Mucosa of gallbladder (tissue), 1 donor: ENCODE results near the gene CD34. TPM values are rescaled to one million over a fixed set of nuclear protein-coding genes. Genes with fewer than 3 reads are reported as not detected.
A peak's percentile ranks its signal among the peaks of the same experiment; 100 is the strongest.

Source experiments
- DNase-seq: peaks from one replicate; pipeline ENCODE4 v3.0.0-alpha.2; 2020; ENCODE audit warnings: low spot score
- total RNA-seq: library from RNA; stranded (reverse); gene quantifications from one replicate; pipeline ENCODE4 v1.2.1, GENCODE V29; 2021
- donor health status: DM: no; HTN: no; CAD: no.

The CD34 gene
- total RNA-seq, 1 donor from 2014 or later: 23.2 TPM

DNA sequence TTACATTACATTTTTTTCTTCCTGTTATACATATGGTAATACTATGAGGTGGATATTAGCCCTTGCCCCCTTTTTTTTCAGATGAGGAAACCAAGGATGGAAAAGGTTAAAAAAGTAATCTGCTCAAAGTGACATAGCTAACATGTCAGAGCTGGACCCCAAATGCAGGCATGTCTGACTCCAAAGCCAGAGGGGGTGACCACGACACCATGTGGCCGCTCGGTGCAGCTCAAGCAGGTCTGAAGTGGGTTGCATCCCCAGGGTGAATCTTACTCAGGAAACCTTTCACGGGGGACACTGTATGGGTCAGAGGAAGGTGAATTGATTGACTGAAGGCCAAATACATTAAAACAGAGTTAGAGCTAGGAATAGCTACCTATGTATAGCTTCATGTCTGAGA lies 34.8 kb downstream of the CD34 start:
- no peak for DNase-seq

DNA sequence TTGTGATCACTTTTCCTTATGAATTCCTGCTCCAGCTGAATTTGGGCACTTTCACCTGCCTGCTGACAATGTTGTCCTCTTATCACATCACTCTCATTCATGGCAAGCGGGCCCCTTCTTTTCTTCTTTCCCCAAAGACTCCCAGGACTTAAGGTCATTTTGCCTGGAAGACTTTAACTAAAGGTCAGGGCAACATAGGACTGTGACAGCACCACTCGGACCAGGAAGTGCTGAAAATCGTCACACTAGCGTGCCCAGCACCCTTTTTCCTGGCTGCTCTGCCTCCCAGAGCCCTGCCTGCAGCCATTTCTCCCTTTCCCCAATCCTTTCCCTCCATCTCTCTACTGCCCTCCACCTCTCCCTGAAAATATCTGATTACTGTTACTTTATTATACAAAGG lies 35.4 kb downstream of the CD34 start:
- DNase-seq: no peak

DNA sequence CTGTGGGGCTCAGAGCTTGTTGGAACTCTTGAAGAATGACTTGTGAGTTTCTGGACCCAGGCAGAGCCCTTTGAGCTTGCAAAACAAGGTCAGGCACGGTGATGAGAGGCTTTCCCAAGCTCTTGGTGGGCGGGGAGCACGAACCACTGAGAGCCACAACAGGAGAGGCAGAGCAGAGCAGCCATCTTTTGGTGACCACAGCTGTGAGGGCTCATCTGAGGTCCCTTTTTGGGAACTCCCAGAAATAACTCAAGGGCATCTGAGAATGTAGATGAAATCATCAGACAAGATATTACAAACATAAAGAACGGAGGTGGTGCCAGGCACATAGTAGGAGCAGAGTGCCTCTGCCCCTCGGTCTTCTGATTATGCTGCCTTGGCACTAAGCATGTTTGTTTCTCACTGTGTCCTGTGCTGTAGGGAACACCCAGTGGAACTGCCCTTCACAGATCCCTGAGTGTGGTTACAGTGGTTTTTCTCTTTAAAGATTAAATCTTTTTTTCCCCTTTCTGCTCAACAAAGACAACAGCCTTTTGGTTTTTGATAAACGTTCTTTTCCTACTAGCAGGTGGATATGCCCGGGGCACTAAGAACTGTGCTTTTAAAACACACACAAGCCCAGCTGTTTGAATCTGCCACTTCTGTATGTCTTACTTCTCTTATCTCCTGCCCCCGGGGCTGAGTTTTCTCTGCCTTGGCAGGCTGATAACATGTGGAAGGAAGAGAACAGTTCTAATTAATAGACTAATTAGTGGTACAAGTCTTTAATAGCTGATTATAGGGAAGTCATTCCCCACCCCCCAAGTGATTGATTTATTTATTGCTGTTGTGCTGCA lies 37.7 kb downstream of the CD34 start:
- DNase-seq: no peak

DNA sequence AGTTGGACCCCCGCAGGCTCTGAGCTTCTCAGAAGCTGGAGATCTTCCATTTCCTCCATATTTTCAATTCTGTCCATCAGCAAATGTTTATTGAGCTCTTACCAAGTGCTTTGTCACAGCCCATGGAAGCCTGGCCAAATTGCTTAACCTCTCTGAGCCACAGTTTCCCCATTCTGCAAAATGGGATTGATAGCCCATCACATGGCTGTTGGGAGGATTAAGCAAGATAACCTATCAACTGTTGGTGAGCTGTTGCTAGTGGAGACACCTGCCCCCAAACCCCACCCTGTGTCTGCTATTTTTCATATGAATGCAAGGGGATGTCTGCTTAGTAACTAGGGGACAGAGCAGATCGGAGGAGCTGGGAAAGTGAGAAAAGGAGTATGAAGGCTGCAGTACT lies 38.3 kb downstream of the CD34 start:
- no peak for DNase-seq

DNA sequence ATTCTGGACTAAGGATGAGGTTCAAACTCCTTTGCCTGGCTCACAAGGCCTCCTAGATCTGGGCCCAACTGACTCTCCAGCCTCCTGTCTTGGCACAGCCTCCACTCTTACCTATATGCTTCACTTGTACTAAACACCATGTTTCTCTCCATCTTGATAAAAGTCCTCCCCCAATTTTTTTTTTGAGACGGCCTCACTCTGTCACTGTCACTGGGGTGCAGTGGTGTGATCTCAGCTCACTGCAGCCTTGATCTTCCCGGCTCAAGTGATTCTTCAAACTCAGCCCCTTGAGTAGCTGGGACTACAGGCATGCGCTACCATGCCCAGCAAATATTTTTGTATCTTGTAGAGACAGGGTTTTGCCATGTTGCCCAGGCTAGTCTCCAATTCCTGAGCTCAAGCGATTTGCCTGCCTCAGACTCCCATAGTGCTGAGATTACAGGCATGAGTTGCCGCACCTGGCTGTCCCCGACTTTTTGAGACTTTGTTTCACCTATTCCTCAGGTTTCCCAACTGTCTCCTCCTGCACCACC lies 39.7 kb downstream of the CD34 start:
- DNase-seq: no peak

DNA sequence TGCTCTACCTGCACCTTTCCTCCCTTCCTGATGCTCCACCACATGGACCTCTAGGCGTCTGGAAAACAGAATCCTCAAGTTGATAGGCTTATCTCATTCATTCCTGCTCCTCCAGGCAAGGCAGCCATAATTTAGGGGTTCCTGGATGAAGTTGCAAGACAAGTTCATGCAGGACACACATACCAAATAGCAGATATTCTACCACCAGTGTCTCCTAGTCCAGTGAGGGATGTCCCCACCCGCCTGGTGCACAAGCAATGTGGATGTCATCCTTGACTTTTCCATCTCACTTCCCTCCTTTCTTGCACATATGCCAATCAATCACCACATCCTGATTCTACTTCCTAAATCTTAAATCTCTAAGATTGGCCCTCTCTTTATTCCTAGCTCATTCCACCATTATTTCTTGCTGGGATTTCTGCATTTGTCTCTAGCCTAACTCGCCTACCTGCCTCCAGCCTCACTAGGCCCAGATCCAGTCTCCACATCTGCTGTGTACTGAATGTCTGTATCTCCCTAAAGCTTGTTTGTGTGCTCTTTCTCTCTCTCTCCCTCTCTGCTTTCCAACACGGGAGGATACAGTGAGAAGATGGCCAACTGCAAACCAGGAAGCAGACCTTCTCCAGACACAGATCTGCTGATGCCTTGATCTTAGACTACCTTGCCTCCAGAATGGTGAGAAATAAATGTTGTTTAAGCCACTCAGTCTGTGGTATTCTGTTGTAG lies 40.5 kb downstream of the CD34 start:
- no peak for DNase-seq

DNA sequence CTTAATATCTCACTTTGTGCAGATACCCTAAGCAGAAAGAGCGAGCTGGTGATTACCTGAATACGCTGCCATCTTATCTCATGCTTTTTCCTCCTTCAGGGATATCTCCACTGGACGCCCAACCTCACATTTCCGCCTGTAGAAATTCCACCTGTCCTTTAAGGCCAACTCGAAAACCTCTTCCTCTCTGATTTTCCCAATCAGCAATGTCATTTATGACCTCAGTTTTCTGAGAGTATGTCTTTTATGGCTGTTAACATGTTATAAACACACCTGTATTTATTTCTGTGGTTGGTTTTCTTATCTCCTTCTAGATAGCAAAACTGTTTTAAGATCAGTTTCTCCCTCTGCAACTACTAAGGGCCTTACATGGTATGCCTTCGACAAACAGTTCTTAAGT lies 41.1 kb downstream of the CD34 start:
- no peak for DNase-seq

DNA sequence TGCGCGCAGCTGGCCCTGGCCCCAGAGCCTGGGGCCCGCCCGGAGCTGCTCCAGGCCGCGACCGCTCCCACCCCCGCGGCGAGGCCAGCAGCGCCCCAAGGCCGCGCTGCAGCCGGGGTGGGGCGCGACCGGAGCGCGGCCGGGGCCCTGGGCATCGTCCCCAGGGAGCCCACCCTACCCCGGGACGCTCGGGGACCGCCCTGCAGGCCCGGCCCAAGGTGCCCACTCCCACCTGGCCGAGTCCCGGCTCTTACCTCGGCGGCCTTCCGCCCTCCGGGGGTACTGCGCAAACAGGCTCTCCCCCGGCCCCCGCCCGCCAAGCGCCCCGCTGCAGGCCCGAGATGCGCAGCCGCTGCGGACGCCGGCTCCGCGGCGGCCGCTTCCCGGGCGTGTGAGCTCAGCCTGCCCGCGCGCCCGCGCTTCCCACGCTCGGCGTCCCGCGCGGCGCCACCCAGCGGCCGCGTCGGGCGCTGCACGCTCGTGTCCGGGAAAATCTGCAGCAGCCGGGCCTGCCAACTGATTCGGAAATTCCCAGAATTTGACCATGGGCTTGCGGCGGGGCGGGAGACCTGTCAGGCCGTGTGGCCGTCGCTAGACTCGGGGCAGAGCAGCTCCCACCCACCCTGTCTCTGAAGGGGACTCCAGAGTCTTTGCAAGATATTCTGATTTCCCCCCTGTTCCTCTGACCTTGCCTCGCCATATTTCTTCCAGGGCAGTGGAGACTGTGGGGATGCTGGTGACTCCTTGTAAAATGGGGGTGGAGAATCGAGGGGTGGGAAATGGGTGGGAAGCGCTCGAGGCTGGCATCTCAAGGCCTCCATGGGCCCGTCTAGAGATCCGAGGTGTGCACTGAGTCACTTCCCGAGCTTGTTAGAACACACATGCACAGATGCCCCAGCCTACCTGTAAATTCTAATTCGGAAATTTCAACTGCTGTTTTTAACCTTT lies 41.9 kb downstream of the CD34 start:
- DNase-seq: peak; percentile 81

DNA sequence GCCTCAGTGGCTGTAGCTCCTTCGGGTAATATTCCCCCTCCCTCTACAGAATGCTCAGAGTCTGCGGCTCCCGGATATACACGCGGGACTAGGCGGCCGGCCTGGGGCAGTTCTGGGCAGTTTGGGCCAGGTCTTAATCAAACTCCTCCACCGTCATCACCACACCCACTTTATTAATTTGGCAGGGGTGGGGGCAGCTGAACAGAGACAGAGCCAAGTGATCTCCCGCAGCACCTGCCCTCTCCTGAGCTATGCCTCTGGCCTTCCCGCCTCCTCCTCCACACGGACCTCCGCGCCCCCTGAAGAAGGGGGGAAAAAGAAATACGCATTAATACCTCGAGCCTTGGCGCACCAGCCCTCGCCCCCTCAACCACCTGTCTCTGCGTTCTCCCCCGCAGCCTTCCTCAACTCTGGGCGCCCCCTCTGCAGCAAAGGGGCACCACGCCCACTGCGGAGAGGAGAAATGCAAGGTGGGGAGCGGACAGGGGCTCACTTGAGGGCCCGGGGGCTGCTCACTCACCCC lies 42.6 kb downstream of the CD34 start:
- DNase-seq: peak; percentile 84

DNA sequence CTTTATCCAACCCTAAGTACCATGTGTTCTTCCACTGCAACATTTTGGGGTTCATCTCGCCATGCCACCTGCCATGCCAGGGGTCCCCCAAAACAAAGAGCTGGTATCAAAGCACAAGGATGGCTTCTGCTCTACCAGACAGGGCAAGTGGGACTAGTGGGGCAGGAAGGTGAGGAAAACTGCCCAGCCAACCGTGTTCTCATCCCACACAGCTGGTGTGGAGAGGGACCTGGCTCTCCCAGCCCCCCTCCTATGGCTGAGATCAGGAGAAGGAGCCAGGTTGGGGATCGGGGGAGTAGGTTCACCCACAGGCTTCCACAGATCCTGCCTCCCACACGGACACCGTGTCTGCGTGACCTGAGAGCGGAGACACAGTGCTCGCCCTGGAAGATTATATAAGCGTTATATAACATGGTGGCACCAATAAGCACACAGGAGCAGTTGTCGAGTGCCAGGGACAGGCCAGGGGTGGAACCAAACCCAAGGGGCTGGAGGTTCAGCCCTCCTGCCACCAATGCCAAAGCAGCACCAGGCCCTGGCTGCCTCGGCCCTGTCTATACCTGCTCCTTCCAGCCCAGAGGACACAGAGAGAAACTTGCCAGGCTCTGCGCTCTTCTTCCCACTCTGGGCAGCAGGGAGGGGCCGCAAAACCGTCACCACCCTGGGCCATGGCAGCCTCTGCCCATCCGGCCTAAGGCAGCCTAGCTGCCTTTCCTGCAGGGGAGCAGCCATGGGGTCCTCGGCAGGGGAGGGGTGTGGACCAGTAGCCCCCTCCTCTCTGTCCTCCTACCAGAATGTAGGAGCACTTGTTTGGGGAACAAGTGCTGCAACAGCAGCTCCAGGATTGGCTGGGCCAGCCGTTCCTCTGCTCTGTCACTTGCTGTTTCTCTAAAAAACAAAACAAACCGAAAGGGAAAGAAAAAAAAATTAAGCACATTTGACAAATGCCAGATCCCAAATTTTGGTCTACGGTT lies 43.5 kb downstream of the CD34 start:
- peak; percentile 58 for DNase-seq

DNA sequence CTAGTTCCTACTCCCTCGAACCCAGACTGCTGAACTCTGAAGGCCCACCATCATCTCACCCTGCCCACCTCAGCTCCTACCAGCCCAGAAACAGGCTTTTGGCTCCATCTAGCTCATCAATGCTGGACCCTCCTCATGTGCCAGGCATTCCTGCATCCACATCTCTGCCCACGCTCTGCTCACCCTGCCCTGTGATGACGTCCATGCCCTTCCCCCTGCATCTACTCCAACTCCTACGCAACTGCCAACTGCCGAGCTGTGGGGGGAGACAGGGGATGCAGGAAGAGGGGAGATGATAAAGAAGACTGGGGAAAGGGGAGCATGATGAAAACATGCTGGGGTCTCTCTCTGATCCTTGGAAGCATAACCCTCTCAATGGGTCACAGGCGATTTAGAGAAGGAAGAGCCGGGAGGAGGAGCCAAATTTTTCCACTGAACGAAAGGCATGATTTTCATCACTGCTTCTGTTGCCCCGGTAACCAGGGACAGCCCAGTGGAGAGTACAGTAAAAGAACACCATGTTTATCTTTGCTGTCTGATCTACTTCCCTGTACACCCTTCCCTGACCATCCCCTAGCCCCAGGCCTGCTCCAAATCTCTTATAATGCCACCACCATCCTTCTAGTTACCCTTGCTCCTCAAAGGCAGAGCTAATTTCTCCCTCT lies 44.3 kb downstream of the CD34 start:
- peak; percentile 80 for DNase-seq

DNA sequence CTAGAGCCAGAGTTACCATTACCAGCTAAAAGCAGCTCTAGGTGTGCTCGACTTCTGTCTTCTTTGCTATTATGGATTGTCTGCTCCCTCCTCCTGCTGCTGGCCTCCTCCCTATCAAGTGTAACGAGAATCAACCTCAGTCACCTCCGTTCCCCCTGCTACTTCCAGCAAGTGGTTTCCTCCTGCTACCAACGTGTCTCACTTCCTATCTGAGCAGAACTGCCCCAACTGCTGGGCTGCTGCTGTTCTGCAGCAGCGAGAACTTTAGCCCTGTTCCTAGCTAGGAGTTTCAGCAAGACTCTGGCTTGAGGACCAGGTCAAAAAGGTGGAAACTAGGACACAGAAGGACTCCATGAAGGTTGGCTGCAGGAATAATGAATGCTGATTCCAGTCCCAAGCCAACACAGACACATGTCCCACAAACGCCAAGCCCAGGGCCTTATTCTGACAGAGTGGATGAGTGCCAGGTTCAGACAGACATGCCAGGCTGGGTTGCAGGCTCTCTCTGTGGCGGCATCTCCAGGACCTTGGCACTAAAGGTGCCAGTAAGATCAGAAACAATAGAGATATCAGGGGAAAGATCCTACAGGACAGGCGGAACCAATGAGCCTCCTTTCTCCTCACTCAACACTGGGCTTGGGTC lies 46.9 kb downstream of the CD34 start:
- no peak for DNase-seq

DNA sequence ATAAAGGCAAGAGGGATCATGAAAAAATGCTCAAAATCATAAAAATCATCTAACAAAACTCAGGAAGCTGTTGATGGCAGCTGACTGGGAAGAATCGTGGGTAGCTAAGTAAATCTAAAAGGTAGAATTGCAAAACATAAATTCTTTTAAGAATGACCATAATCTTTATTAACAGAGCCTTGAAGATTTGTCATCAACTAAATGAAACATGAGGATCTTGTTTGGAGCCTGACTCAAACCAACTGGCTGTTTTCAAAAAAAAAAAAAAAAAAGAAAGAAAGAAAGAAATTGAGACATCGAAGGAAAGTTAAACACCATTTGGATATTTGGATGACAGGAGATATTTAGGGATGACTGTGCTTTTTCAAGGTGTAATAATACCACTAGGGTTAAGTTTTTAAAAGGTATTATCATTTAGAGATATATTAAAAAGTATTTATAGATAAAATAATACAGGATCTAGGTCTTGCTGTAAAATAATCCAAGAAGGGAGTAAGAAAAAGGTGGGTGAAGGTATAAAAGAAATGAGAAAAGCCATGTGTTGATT lies 48.6 kb downstream of the CD34 start:
- no peak for DNase-seq

DNA sequence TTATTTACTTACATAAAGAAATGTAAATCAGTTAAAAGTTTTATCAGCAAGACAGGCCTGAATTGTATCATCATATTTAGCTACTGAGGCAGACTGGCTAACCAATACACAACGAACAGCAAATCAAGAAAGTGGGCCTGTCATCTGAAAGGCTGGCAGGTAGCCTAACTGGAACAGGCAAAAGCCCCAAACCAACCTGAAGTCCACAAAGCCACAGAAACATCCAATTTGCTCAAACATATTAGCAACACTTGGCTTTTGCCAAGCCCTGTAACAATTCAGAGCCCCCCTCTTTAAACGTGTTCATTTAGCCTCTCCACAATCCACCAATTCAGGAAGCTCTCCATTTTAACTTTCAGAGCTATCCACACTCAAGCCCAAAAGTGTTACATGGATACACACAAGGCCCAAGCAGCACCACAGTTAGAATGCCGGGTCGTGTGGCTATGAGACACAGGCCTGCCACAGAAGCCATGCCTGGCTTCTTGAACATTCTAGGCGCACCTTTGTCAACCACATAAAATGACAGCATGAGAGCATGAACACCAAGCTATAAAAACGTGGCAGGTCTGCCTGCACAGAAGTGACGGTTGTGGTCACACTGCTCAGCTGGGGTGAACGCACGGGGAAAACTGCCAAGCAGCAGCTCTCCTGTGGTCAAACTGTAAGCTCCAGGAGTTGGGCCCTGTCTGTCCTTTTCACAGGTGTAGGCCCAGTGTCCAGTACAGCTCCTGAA lies 49.3 kb downstream of the CD34 start:
- no peak for DNase-seq

DNA sequence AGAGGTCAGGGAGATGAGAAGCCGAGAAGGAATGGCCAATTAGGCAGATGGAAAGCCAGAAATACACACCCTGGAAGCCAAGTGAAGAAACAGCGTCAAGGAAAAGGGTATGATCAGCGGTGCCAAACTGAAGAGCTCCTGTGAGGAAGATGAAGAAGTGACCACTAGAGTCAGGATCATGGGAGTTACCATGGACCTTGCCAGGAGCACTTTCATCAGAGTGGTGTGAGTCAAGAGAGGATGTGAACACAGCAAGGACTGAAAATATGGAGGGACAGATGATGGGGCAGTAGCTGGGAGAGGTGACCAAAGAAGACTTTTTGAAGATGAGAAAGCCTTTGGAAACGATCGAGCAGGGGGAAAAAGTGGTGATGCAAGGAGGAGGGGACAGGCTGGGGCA lies 50.4 kb downstream of the CD34 start:
- DNase-seq: no peak

DNA sequence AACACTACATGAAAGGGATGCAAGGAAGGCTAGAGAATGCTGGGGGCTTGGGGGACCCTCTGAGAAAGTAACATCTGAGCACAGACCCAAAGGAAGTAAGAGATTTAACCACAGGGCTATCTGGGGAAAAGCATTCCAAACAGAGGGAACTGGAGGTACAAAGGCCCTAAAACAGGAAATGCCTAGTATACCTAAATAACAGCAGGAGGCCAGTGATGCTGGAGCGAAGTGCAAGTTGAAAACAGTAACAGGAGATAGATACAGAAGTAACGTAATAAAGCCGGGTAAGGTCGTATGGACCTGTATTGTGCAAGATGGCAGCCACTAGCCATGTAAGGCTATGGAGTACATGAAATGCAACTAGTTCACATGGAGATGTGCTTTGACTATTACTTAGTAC lies 52.1 kb downstream of the CD34 start:
- DNase-seq: no peak

DNA sequence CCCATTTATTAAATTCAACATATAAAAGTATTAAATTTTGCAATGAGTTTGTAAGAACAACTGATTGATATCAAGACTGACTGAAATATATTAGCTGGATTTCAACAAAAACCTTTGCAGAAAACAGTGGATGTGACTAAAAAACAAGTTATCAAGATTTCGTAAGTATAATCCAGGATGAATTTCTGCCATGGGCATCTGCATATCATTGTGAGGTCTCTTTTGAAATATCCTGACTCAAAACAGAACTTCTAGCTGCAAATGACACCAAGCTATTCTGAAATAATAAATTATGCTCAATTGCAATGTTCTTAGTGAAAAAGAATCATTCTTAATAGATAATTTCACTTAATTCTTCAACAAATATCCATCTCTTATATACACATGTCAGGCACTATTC lies 52.6 kb downstream of the CD34 start:
- no peak for DNase-seq

DNA sequence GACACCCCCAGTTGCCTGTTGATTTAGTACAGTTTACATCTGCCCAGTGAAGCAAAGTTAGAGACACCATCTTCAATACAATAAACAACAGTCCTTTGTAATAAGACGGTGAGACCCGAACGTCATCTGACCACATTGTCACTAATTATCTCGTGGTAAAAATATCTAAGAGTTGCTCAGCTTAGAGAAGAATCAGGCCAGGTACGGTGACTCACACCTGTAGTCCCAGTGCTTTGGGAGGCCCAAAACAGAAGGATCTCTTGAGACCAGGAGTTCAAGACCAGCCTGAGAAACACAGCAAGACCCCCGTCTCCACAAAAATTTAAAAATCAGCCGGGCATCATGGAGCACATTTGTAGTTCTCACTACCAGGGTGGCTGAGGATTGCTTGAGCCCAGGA lies 53.5 kb downstream of the CD34 start:
- no peak for DNase-seq
